ENCODE measurements around the gene CDC34. TPM values are rescaled to one million over a fixed set of nuclear protein-coding genes. Genes with fewer than 3 reads are reported as not detected.

Gene CDC34
- total RNA-seq, 1 donor from 2014 or later, result 42.5 TPM

DNA sequence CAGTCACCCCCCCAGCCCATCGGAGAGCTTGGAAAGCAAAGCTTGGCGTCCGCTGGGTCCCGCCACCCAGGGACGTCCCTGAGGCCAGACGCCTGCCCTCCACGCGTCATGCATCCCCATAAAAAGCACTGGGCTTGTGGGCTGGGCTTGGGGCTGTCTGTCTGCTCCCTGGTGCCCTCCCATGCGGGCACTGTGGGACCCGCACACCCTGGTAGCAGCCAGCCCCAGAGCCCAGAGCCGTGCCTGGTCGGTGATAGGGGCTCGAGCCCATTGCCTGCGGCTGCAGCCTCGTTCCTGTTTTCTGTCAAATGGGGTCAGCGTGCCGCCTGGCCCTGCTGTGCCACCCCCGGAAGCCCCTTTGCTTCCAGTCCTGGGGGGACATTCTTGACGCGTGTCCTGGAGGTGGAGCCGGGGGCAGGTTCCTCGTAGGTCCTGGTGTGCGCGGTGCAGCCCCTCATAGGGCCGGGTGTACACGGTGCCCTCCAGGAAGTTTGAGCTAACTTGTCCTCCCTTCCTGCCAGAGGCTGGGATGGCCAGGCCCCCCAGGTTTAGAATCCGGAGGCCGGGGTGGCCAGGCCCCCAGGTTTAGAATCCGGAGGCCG, 8.0 kb downstream of the CDC34 start:
- no peak for TF ChIP-seq EZH2phosphoT487 (IDR thresholded peaks at IDR 0.05)
- no peak for TF ChIP-seq CTCF (IDR thresholded peaks at IDR 0.05)
- no peak for TF ChIP-seq EZH2 (IDR thresholded peaks at IDR 0.05)
- H3K9me3 ChIP-seq (ENCODE audit: low read depth), result no peaks in the 10 kb centered on the region
- H2AFZ ChIP-seq (replicated peaks), result no peak overlapping the region
- no peak overlapping the region for H3K4me3 ChIP-seq
- Mint-ChIP-seq H3K27me3 (ENCODE audit: insufficient read depth, low read depth) (peaks cover 2% of the 10 kb centered on the region), H3K27ac (no peak overlapping the region), H3K4me3 (no peak overlapping the region), H3K4me1 (no peaks in the 10 kb centered on the region), H3K36me3 (peaks cover 10% of the 10 kb centered on the region), H3K9me3 (no peaks in the 10 kb centered on the region)
- H3K9ac ChIP-seq, result no peak overlapping the region
- no peak overlapping the region for H3K4me2 ChIP-seq
- no peaks in the 10 kb centered on the region for H3K36me3 ChIP-seq
- no peak overlapping the region for H3K27ac ChIP-seq
- DNase-seq (ENCODE audit: low spot score), result no peak
- H3K4me1 ChIP-seq, result no peaks in the 10 kb centered on the region
- H3K79me2 ChIP-seq (ENCODE audit: low read depth), result peaks cover 9% of the 10 kb centered on the region
- H3F3A ChIP-seq (ENCODE audit: low read depth), result no peaks in the 10 kb centered on the region
- H4K20me1 ChIP-seq (ENCODE audit: low read depth), result peaks cover 38% of the 10 kb centered on the region
- no peaks in the 10 kb centered on the region for H3K27me3 ChIP-seq

GRCh38 chr19:540867-541637, 9.5 kb downstream of the CDC34 start:
- Mint-ChIP-seq H3K9me3 (no peaks in the 10 kb centered on the region), H3K27me3 (ENCODE audit: insufficient read depth, low read depth) (peaks cover 6% of the 10 kb centered on the region), H3K27ac (no peak overlapping the region), H3K4me1 (no peaks in the 10 kb centered on the region), H3K36me3 (peaks cover 10% of the 10 kb centered on the region), H3K4me3 (no peak overlapping the region)
- Histone ChIP-seq H3F3A (ENCODE audit: low read depth) (no peaks in the 10 kb centered on the region), H3K4me1 (no peaks in the 10 kb centered on the region), H3K4me2 (no peak overlapping the region), H3K27me3 (no peaks in the 10 kb centered on the region), H3K4me3 (no peak overlapping the region), H3K9me3 (ENCODE audit: low read depth) (no peaks in the 10 kb centered on the region), H4K20me1 (ENCODE audit: low read depth) (peaks cover 26% of the 10 kb centered on the region), H3K36me3 (no peaks in the 10 kb centered on the region), H3K27ac (no peak overlapping the region), H3K79me2 (ENCODE audit: low read depth) (no peaks in the 10 kb centered on the region), H3K9ac (no peak overlapping the region), H2AFZ (replicated peaks) (no peak overlapping the region)
- no peak for TF ChIP-seq EZH2 (IDR thresholded peaks at IDR 0.05)
- TF ChIP-seq CTCF (IDR thresholded peaks at IDR 0.05), result no peak
- TF ChIP-seq EZH2phosphoT487 (IDR thresholded peaks at IDR 0.05), result no peak
- DNase-seq (ENCODE audit: low spot score), result no peak

- Mint-ChIP-seq H3K9me3 (no peaks in the 10 kb centered on the region), H3K4me3 (no peak overlapping the region), H3K27ac (no peak overlapping the region), H3K4me1 (no peaks in the 10 kb centered on the region), H3K36me3 (peaks cover 10% of the 10 kb centered on the region), H3K27me3 (ENCODE audit: insufficient read depth, low read depth) (peaks cover 6% of the 10 kb centered on the region)
- TF ChIP-seq EZH2 (IDR thresholded peaks at IDR 0.05), result no peak
- no peak for TF ChIP-seq CTCF (IDR thresholded peaks at IDR 0.05)
- no peak for TF ChIP-seq EZH2phosphoT487 (IDR thresholded peaks at IDR 0.05)
- no peaks in the 10 kb centered on the region for H3K4me1 ChIP-seq
- H3K4me3 ChIP-seq, result no peak overlapping the region
- no peaks in the 10 kb centered on the region for H3K36me3 ChIP-seq
- no peaks in the 10 kb centered on the region for H3F3A ChIP-seq (ENCODE audit: low read depth)
- H3K9me3 ChIP-seq (ENCODE audit: low read depth), result no peaks in the 10 kb centered on the region
- no peak overlapping the region for H3K4me2 ChIP-seq
- no peak overlapping the region for H3K27ac ChIP-seq
- peaks cover 20% of the 10 kb centered on the region for H4K20me1 ChIP-seq (ENCODE audit: low read depth)
- DNase-seq (ENCODE audit: low spot score), result no peak
- H2AFZ ChIP-seq (replicated peaks), result no peak overlapping the region
- no peaks in the 10 kb centered on the region for H3K27me3 ChIP-seq
- no peak overlapping the region for H3K9ac ChIP-seq
- no peaks in the 10 kb centered on the region for H3K79me2 ChIP-seq (ENCODE audit: low read depth)
These were observed 10.1 kb downstream of the CDC34 start for GRCh38 chr19:541699-542098.

Data from neural progenitor cell (in vitro differentiated cells).